ENCODE results near the gene MAL. TPM values are rescaled to one million over a fixed set of nuclear protein-coding genes. Genes with fewer than 3 reads are reported as not detected.
A peak's percentile ranks its signal among the peaks of the same experiment; 100 is the strongest.

MAL gene
- total RNA-seq, 1 donor from 2014 or later = not detected

DNA sequence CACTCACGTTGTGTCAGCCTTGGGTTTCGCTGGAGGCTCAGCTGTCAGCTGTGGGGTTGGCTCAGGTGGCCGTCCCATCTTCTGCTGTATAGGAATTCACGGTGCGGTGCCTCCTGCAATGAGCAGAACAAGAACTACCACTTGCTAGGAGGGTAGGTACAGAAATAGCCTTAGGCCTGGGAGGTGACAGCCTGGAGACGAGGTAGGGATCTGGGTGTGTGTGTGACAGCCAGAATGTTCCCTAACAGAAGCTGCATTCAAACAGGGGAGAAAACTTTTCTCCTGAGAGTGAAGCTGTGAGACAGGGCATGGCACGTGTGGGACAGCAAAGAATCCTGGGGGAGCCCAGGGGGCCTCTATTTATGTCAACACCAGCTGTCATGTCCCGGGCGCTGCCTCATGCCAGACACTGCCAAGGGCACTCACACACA is 8.4 kb upstream of the MAL start:
- DNase-seq = no peak

DNA sequence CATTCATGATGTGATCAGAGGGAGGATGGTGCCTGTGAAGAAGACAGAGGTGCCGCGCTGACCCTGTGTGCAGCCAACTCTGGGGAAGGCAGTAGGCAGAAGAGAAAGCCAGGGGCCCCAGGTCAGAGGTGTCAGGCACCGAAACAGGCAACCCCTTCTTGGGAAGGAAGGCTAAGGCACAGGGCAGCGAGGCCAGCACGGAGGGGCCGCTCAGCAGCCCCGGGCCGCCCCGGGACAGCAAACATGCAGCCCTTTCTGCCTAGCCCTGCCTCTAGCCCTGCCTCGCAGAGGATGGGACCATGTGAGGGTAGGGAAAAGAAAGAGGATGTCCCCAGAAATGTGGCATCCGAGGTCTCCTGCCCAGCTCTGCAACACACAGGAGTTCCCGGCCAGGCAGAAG is 7.7 kb upstream of the MAL start:
- DNase-seq = no peak

DNA sequence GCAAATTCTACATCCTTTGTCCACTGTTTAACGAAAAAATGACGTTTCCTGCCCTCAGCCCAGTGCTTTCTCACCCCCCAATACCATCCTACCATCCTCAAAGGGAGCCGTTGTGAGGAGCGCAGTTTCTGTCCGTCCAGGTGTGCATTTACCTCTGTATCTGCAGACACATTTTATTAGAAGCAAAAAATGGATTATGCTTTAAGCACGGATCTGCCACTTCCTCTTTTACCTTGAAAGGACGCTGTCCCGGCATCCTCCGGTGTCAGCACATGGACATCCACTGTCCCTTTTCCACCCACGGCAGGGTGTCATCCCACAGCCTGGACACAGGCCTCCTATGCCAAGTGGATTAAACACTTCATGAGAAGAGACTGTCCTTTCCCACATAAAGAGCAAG is 7.2 kb upstream of the MAL start:
- no peak for DNase-seq

DNA sequence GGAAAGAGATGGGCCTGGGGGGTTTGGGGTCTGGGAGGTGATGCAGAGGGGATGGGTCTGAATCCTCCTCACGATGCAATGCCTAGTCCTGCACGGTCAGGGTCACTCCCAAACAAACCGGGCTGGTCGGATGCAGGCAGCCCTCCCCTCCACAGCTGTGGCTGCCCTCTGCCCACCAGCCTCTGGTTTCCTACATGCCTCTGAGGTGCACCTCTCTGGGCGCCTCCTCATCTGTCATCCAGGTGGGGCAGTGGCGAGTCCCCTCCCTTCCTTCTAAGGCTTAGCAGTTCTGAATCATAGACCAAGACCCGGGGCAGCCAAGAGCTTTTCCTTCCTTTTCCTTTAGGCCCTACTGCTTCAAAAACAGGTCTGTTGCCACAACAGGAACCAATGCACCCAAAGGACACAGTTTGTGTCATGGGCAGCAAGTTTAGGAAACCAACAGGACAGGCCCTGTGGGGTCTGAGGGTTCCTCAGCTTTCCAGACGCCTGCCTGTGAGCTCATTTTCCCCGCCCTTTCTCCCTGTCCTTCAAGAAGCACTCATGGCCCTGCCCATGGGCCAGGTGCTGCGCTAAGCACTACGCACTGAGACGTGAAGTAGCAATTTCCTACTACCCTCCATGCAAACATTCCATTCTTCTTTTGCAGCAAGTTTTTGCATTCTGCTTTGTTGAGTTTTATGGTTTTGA is 6.5 kb upstream of the MAL start:
- DNase-seq = no peak

DNA sequence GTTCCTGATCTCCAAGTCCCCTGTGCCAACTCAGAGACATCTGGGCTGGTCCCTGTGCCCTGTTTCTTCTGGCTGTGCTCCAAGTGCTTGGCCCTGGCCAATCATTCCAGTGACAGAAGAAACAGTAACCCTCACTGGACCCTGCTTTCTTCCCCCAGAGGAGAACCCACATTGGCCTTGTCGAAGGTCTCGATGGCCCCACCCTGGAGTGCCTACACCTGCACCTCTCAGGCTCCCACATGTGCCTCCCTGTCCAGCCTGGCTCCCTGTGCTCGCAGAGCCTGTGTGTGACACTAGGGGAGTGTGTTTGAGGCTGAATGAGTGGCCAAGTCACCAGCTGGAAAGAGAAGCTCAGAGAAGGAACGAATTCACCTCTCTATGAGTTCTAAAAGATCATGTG is 5.9 kb upstream of the MAL start:
- DNase-seq = no peak

DNA sequence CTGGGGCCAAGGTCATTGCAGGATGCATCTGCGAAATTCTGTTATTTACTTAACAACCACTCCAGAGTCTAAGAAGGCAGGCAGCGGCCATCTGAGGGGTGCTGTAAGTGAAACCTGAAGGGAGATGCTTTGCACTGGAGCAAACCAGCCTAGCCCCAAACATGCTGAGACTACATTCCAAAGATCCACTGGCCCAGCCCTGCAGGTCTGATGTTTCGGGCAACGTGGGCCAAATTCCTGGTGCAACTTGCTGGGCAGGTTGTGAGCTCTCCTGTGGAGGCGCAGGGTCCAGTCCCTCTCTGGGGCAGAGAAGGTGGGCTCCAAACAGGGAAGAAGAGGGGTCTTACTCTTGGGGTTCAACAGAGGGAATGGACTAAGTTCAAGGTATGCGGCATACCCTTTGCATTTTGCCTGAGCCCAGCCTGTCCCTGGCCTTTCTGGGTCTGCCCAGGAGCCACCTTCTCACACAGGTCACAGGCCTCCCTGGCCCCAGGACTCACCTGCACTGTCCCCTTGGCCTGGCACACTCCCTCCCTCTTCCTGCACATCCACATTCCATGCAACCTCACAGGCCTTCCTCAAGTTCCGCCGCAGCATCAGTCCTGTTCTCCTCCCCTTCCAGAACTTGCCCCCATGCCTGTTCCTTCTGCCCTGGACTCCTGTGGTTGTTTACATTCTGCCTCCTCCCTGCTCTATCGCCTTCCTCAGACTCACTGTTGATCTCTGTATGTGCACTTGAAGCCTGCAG is 5.1 kb upstream of the MAL start:
- DNase-seq = no peak

DNA sequence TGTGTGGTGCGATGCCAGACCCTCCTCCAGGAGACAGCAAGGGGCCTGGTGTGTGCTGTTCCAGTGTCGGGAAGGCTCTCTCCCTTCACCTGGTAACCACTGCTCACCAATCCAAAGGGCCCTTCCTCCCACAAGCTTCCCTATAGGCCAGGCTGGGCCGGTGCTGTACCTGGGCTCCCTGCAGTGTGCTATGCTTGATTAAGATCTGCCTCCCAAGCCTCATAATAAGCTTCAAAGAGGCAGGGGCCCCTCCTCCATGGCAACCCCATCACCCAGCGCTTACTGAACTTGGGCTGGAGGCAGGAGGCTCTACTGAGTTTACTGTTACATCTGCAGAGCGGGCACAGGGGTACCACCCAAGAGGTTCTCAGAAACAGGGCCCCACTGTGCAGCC is 4.5 kb upstream of the MAL start:
- DNase-seq = no peak

DNA sequence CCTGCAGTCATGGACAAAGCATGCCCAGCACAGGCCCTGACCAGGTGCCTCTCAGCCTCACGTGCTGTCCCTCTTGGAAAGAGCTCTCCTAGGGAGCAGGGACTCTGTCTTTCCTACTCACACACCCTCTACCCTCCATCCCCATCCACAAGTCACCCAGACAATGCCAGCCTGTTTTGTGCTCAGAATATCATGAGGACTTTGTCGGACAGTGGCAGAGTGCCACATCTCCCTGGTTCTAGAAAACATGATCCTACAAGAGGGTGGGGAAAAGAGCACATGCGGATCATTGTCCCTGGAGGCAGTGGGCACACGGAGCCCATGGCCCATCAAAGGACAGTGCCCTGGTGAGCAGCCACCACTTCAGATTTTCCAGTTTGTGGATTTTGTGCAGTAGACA is 3.7 kb upstream of the MAL start:
- DNase-seq = peak; percentile 45

DNA sequence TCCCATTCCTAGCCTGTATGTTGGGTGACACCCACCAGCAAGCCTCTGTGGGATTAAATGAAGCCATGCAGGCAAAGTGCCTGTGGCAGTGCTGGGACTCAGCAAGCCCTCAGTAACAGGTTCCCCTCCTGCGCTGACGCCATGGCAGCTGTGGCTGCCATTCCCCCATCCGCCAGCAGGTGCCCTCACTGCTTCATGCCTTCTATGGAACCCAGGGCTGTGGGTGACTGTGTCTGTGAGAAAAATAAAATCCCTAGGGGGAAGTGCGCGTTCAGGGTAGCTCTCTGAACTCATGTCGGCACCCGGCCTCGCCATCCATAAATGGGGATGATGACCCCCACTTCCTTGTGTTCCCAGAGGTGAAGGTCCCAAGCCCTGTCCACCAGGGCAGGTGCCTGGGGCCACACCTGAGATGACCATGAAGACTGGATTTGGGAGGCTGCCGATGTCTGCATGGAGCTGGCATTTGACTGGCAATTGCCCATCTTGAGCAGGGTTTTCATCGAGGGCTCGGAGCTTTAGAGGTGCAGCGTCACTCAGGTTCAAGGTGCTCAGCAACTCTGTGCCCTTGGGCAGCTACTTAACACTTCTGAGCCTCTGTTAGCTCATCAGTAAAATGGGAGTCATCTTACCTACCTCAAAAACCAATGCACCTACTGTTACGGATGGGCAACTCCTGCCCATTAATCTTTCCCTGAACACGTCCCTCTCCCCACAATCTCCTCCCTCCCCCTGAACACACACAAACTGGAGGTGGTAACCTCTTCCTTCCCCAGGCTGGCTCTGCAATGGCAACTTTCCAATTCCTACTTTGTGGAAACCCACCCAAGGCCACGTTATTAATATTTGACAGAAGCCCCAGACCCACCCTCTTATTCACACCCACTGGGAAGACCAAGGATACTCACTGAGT is 2.9 kb upstream of the MAL start:
- peak; percentile 74 for DNase-seq

DNA sequence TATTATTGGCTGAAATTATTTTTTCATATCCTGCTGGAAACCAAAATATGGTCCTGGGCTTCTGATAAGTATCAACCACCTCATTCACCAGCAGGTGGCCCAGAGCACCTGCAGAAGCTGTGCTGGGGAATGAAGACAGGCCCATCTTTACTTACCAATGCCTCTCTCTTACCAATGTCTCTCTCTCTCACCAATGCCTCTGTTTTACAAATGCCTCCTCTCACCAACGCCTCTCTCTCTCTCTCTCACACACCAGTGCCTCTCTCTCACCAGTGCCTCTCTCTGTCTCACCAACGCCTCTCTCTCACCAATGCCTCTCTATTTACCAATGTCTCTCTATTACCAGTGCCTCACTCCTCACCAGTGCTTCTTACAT is 2.3 kb upstream of the MAL start:
- DNase-seq = no peak

DNA sequence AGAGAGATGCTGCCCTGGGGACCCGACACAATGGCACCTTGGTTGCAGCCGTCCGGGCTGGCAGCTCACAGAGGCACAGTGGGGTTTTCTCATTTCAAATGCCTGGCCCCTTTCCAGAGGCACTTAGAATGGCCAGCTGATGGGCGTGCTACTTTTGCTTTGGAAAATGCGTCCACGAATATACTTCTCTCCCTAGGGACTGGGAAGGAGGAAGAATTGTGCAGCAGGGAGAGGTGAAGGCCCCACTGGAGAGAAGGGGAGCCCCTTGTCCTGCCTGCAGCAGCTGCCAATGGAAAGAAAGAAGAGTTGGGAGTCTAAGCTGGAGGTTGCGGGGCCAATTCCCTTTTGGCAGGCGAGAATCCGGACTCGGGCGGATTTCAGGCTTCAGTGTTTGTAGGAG is 1.1 kb upstream of the MAL start:
- peak; percentile 35 for DNase-seq

DNA sequence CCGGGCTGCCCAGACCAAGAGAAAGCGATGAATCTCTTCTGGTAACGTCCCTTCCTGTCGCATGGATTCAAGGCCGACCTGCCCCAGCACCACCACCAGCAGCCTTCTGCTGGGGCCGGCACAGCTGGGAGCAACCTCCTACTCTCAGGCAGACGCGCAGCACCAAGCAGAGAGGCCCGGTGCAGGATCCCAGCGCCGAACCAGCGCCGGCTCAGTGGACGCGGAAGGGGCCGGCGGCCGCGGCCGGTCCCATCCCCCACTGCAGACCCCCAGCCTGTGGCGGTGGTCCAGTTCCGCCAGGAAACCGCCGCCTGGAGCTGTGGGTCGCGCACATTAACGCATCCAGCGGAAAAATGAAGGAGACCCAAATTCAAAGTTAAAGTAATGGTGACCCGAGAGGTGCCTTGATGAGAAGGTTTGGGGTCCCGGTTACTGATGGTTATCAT is 525 bp upstream of the MAL start:
- no peak for DNase-seq

DNA sequence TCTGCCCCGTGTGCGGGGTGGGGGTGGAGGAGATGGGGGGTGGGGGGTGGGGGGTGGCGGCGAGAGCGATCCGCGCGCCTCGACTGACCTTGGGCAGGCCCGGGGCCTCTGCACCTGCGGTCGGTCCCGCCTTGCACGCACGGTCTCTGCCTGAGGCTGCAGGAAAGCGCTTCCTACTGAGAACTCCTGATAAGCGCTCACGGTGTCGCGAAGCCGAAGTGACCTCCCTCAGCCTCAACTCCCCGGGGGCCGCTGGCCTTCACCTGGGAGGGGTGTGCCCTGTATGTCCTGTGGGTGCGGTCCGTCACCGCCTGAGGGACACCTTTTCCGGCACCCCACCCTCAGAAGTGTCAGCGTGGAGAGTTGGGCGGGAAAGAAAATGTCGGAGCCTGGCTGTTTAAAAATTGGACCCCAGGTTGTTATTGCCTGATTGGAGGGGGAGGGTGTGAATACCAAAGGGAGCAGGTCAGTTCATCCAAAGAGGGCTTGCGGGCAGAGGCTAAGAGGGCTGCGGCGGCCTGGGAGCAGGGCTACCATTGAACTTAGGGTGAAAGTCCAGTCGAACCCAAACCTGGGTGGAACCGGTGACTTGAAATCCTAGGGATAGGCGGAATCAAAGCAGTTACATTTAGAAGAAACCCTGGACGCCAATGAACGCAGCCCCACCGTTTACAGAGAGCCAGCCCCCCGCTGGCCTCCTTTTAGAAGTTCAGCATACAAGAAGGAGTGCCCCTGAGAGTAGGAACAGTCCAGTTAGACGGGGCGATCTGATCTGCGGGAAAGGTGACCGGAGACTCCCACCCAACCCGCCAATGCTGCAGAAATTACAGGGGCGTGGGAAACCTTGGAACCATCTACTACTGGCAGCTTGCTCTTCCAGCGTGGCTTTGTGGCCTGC is 1.2 kb downstream of the MAL start:
- no peak for DNase-seq

DNA sequence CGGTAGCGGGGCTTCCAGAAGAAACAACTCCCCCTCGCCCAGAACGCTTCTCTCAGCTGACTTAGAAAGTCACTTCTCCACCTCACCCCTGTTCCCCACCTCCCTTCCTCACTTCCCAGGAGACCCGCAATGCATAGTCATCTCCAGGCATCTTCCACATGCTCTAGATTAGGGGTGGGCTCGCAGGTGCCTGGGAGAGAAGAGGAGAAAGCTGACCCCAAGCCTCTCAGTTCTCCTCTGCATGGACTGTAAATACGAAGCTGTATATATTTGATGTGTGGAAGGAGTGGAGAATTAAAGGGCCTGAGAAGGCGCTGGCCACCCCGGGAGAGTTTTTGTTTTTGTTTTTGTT is 1.8 kb downstream of the MAL start:
- DNase-seq = no peak

DNA sequence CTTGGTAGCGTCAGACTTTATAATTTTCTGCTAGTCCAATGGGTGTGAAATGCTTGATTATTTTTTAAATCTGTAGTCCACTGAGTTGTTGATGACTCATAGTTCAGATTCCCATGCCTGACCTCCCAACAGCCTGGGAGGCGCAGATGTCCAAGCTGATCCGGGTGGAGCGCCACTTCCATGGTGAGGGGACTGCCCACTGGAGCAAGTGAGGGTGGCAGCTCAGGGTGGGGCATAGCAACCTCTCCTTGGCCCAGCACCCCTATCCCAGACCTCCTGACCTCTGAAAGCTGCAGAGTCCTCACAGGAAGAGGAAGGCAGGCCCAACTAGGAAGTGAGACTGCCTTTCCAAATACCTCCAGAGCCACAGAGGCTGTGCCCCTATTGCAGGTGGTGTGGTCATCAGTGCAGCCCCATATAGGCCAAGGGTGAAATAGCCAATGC is 4.4 kb downstream of the MAL start:
- DNase-seq = no peak

DNA sequence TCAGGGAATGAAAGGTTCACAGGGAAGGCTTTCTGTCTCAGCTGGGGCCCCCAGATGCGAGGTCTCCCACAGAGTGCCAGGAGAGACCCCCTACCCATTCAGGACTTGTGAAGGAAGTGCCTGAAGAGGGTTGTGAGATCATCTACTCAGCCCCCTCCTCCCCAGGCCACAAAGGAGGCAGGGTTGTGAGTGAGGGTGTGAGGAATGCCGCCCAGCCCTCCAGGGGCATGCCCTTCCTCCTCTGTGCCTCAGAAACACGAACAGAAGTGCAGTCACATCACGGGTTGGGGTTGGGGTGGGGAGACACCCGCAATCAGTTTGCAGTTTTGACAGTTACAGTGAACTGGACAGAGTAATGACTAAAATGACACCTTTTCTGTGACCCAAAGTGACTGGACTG is 5.0 kb downstream of the MAL start:
- DNase-seq = no peak

DNA sequence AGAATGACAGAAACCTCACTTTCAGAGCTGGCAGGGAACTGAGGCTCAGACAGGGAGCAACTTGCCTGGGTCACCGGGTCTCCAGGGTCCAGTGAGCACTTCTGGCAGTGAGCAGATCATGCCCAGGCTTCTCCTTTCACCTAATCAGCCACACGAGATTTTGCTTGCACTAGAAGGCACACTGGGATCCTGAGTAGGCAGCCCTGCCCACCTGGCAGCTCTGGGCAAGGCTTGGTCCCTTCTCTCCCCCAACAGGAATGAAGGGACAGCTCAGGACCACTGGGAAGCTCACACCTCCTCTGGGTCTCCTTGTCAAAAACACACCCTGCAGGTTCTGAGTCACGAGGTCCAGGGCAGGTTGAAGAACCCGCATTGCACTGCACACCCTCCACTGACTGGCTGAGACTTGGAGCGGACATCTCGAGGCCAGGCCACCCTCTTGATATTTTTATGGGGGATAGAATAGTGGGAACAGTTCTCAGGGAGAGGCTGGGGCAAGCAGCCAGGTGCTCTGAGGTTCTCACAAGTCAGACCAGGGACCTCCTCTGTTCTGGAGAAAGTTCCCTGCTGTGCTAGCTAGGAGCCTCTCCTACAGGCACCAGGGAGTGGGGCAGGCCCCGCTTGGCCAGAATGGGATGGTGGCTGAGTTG is 5.7 kb downstream of the MAL start:
- DNase-seq = no peak

DNA sequence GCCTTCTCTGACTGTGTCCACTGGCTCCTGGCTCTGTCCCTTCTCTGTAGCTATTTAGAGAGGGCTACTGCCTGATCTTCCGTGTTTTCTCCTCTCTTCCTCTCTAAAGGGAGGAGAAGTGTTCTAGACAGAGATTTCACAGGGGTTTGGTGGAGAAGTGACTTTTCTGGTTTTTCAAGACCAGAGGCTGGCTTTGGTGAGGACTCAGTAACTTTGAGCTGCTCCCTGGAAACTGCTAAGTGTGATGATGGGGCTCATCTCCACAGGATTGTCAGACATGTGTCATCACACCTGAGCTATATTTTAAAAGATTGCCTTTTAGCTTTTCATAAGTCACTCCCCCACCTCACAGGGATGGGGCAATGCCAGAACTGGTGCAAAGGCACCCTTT is 6.2 kb downstream of the MAL start:
- DNase-seq = no peak

DNA sequence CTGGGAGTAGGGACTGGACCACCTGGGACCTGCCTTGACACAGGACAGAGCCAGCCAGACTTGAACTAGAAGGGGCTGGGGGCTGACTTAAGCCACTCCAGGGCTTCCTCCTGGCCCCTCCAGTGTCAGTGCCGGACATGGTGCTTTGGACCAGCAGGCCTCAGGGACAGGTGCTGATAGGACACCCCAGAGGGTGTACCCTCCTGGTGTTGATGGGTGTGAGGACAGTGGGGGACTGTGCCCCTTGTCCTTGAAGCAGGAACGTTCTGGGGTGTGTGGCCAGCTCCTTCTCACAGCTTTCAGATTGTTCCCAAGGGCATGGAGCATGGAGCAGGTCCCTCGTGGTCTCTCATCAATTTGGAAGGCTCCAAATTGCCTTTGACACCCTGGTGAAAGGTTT is 6.8 kb downstream of the MAL start:
- DNase-seq = no peak

DNA sequence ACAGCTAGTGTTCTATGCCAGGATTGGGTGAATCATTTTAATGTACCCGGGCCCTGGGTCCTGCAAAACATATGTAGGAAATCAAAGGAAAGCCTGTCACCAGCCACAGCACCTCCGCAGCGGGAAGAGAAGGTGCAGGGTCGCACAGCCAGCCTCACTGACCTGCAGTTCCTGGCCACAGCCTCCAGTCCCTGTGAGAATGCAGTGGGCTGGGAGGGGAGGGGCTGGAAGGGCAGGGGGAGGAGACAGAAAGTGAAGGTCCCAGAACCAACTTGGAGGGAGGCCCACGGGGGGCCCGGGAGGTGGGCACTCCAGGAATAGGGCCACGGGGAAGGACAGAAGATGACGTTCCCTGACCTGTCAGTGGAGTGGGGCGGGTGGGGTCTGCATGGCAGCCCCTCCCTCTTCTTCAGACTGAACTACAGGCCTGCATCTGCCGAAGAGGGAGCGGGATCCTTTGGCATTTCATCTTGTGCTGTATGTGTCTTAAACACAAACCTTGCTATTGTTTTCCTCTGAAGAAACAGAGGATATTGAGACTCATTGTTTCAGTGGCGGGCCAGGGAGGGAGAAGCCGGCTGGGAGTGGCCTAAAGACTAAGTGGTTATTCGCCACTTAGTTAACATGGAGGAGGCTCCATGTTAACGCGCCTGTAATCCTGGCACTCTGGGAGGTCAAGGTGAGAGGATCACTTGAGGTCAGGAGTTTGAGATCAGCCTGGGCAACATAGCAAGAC is 7.5 kb downstream of the MAL start:
- no peak for DNase-seq

DNA sequence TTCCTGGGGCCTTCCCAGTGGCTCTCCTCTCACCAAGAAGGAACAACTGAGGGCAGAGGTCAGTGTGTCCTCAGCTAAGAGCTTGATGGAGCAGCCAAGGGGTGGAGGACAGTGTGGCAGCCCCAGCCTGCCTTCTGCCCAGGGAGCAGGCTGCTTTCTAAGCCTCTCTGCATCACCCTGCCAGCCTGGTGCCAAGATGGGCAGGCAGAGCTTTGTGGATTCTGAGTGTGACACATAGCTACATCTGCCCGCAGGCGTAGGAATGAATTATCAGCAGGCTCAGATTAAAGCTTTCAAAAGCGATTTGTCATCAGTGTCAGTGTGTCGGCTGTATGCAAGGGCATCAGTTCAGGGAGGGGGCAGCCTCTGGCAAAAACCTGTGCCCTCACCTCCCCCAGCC is 8.7 kb downstream of the MAL start:
- no peak for DNase-seq
